MM.1S (cell line): ENCODE results near the gene SLC10A3.

Experiments
- CTCF ChIP-seq: fragments of 300-600 bp; sonication (generic); IDR thresholded peaks from 2 replicates; pipeline ENCODE4 v1.5.1; 2016; ENCODE audit warnings: antibody characterized with exemption, low read length, mixed read lengths
- EZH2 ChIP-seq: fragments of 300-600 bp; sonication (generic); optimal IDR thresholded peaks from 2 replicates; pipeline ENCODE3; 2017; ENCODE audit warnings: low read depth, mild to moderate bottlenecking, antibody characterized with exemption, low read length, mixed read lengths
- EZH2phosphoT487 ChIP-seq: fragments of 300-600 bp; sonication (generic); IDR thresholded peaks from 2 replicates; pipeline ENCODE4 v1.6.1; 2018; ENCODE audit warnings: antibody characterized with exemption, low read length

DNA sequence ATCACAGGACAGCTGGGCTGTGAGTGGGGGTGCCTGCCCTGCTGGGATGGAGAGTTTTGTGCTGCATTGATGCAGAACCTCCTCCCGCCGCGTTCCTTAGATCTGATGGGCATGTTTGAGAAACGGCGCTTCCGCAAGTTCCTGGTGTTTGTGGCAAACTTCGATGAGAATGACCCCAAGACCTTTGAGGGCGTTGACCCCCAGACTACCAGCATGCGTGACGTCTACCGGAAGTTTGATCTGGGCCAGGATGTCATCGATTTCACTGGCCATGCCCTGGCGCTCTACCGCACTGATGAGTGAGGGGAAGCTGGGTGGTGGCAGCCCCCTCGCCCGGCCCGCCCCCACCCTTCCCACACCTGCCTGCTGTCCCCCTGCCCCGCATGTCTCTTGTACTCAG is 50.6 kb downstream of the SLC10A3 start:
- TF ChIP-seq CTCF, result no peak
- no peak for TF ChIP-seq EZH2
- no peak for TF ChIP-seq EZH2phosphoT487
